Measurements from ENCODE around the gene TTC7B.

TTC7B gene

DNA sequence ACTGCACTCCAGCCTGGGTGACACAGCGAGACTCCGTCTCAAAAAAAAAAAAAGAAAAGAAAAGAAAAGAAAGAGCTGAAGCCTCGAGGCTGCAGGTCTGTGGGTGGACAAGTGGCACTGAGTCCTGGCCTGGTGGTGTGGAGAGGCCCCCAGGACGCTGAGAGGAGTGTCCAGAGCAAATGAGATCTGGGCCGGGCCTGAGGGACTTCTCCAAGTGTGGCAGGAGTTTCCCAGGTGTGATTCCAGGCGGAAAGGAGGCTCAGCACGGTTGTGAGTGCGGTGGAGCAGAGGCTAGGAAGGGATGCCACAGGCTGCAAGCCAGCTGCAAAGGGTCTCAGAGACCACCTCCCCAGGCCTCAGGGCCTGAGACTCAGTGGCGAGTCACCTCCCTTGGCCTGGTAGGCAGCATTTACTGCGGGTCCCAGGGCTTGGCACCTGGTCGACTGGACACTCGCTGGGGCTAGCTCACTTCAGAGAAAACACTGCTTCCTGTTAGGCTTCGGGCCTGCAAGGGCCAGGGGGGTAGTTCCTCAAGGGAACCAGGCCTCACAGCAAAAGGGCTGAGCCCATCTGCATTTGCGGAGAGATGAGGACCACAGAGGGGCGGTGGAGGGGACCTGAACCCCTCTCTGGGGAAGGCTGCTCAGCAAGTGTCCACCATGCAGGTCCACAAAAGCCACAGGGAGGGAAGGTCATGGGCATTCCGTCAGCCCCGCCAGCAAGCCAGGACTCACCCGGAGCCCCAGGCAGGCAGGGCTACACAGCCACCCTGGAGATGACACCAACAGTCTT is 11.7 kb downstream of the TTC7B start:
- H3K9me3 Mint-ChIP-seq = peaks cover under 1% of the 10 kb centered on the region
- TF ChIP-seq, protein P1, sequence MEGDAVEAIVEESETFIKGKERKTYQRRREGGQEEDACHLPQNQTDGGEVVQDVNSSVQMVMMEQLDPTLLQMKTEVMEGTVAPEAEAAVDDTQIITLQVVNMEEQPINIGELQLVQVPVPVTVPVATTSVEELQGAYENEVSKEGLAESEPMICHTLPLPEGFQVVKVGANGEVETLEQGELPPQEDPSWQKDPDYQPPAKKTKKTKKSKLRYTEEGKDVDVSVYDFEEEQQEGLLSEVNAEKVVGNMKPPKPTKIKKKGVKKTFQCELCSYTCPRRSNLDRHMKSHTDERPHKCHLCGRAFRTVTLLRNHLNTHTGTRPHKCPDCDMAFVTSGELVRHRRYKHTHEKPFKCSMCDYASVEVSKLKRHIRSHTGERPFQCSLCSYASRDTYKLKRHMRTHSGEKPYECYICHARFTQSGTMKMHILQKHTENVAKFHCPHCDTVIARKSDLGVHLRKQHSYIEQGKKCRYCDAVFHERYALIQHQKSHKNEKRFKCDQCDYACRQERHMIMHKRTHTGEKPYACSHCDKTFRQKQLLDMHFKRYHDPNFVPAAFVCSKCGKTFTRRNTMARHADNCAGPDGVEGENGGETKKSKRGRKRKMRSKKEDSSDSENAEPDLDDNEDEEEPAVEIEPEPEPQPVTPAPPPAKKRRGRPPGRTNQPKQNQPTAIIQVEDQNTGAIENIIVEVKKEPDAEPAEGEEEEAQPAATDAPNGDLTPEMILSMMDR (IDR thresholded peaks at IDR 0.05) = no peak
- peaks cover 2% of the 10 kb centered on the region for H3K27me3 Mint-ChIP-seq (ENCODE audit: low read depth, poor library complexity)
- H3K36me3 Mint-ChIP-seq (ENCODE audit: low read depth) = peaks cover 12% of the 10 kb centered on the region
- peaks cover 63% of the 10 kb centered on the region for H3K4me1 Mint-ChIP-seq
- H3K4me3 Mint-ChIP-seq = no peak overlapping the region
- H3K27ac Mint-ChIP-seq = peak overlapping the region; percentile 72
- DNase-seq = no peak

DNA sequence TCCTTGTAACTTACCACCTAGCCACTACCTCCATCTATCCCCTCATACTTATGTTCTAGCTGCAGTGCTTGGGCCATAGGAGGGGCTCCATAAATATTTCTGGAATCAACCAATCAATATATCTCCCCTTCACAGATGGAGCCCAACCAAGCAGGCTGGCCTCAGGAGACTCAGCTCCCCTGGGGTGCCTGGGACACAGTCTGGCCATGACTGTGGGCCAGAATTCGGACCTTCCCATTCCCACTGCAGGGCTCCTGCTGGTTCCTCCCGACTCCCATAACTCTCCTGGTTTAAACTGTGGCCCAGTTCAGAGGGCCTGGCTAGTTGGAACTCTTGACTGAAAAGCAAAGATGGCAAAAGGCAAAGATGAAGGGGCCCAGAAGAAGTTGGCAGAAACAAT is 13.0 kb downstream of the TTC7B start:
- peak overlapping the region; percentile 63 for H3K27ac Mint-ChIP-seq
- H3K27me3 Mint-ChIP-seq (ENCODE audit: low read depth, poor library complexity) = peaks cover 2% of the 10 kb centered on the region
- no peak overlapping the region for H3K4me3 Mint-ChIP-seq
- TF ChIP-seq, protein P1 (IDR thresholded peaks at IDR 0.05) = no peak
- DNase-seq = no peak
- peaks cover 5% of the 10 kb centered on the region for H3K9me3 Mint-ChIP-seq
- H3K4me1 Mint-ChIP-seq = peaks cover 65% of the 10 kb centered on the region
- H3K36me3 Mint-ChIP-seq (ENCODE audit: low read depth) = peaks cover 12% of the 10 kb centered on the region

DNA sequence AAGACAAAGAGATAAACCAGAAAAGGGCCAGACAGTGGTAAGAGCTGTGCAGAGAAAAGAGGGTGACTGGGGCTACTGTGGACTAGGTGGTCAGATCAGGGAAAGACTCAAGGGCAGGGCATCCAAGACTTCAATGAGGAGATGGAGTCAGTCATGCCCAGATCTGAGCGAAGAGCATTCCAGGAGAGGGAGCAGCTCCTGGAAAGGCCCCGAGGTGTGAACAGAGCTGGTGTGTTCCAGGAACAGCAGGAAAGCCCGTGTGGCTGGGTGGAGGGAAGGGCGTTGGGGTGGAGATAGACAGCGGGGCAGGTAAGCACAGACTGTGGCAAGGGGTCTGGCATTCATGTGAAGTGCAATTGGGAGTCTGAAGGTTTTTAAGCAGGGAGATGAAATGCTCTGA is 16.8 kb downstream of the TTC7B start:
- Mint-ChIP-seq H3K27ac (no peak overlapping the region), H3K4me3 (no peak overlapping the region), H3K36me3 (ENCODE audit: low read depth) (peaks cover 18% of the 10 kb centered on the region), H3K27me3 (ENCODE audit: low read depth, poor library complexity) (no peaks in the 10 kb centered on the region), H3K4me1 (peaks cover 62% of the 10 kb centered on the region), H3K9me3 (peaks cover 5% of the 10 kb centered on the region)
- TF ChIP-seq, protein P1 (IDR thresholded peaks at IDR 0.05) = no peak
- DNase-seq = no peak

DNA sequence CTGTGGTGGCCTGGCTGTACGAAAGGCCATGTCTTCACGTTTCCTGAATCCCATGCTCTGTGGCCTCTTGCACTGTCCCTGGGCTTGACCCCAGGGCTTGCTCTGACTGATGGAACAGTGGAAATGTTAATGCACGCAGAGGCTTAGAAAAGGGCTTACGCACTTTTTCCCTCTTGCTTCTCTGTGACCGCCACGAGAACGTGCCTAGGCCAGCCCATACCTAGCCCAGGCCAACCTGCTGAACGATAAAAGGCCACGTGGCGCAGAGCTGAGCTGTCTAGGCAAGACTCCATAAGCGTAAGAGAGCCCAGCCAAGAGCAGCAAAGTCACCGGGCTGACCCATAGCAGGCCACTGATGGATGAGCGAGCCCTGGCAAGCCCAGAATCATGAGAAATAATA is 18.3 kb downstream of the TTC7B start:
- TF ChIP-seq, protein P1 (IDR thresholded peaks at IDR 0.05) = no peak
- H3K27ac Mint-ChIP-seq = no peak overlapping the region
- peaks cover 18% of the 10 kb centered on the region for H3K36me3 Mint-ChIP-seq (ENCODE audit: low read depth)
- H3K4me3 Mint-ChIP-seq = no peak overlapping the region
- H3K27me3 Mint-ChIP-seq (ENCODE audit: low read depth, poor library complexity) = no peaks in the 10 kb centered on the region
- H3K4me1 Mint-ChIP-seq = peaks cover 48% of the 10 kb centered on the region
- no peak for DNase-seq
- peaks cover 5% of the 10 kb centered on the region for H3K9me3 Mint-ChIP-seq

DNA sequence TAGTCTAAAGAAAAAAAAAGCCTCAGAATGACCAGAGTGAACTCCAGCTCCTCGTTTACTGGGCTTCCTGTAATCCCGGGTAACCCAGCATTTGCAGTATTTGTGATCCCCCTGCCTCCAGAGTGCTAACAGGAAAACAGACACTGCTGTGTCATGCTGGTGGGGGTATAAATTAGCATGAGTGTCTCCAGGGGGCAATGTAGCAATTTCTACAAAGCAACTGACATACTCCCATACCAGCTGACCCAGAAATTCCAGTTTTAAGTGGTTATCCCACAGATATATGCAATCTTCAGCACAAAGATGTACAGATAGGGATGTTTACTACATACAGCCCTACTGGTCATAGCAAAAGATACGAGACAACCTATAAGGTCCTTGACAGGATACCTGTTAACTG is 18.8 kb downstream of the TTC7B start:
- DNase-seq = no peak
- peaks cover 45% of the 10 kb centered on the region for H3K4me1 Mint-ChIP-seq
- no peak overlapping the region for H3K4me3 Mint-ChIP-seq
- peaks cover 5% of the 10 kb centered on the region for H3K9me3 Mint-ChIP-seq
- H3K36me3 Mint-ChIP-seq (ENCODE audit: low read depth) = peaks cover 17% of the 10 kb centered on the region
- no peak overlapping the region for H3K27ac Mint-ChIP-seq
- TF ChIP-seq, protein P1 (IDR thresholded peaks at IDR 0.05) = no peak
- H3K27me3 Mint-ChIP-seq (ENCODE audit: low read depth, poor library complexity) = no peaks in the 10 kb centered on the region

DNA sequence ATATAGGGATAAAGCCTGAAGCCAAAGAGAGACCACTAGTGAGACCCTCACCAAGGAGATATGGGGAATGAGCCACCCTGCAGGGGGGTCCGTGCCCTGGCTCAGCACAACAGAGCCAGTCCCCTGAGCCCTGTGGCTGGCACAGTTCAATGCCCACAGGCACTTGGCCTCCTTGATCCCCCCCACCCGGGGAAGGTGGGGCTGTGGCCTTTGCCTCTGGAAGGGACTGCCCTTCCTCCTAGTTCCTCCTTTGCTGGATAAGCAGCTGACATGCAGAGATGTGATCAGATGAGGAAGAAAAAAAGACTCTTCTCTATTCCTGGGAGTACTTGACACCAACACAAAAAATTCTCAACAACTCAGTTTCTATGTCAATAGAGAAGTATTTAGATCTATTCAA is 19.9 kb downstream of the TTC7B start:
- TF ChIP-seq, protein P1 (IDR thresholded peaks at IDR 0.05) = no peak
- peaks cover 36% of the 10 kb centered on the region for H3K4me1 Mint-ChIP-seq
- DNase-seq = no peak
- no peak overlapping the region for H3K27ac Mint-ChIP-seq
- peaks cover 9% of the 10 kb centered on the region for H3K36me3 Mint-ChIP-seq (ENCODE audit: low read depth)
- peaks cover 5% of the 10 kb centered on the region for H3K9me3 Mint-ChIP-seq
- H3K27me3 Mint-ChIP-seq (ENCODE audit: low read depth, poor library complexity) = no peaks in the 10 kb centered on the region
- H3K4me3 Mint-ChIP-seq = no peak overlapping the region
